GM12878 (cell line): ENCODE measurements around the gene NCBP3. TPM values are rescaled to one million over a fixed set of nuclear protein-coding genes. Genes with fewer than 3 reads are reported as not detected.

Experiments used
- ATF3 ChIP-seq: IDR thresholded peaks from 2 replicates; pipeline ENCODE4 v1.6.1; 2011; ENCODE audit warnings: low read depth, mild to moderate bottlenecking, low read length, moderate library complexity, borderline replicate concordance; ENCODE audit errors: extremely low read depth
- CHD2 ChIP-seq: IDR thresholded peaks from 2 replicates; pipeline ENCODE4 v1.6.1; 2011; ENCODE audit warnings: low read depth, low read length, improper control_type of control experiment, borderline replicate concordance
- CHD4 ChIP-seq: fragments of 200-600 bp; sonication (generic); IDR thresholded peaks from 2 replicates; pipeline ENCODE4 v1.6.1; 2016; ENCODE audit warnings: mild to moderate bottlenecking
- ELK1 ChIP-seq: IDR thresholded peaks from 2 replicates; pipeline ENCODE4 v1.6.1; 2012; ENCODE audit warnings: low read depth, low read length, improper control_type of control experiment
- EP300 ChIP-seq, 2 experiments: fragments of 150-350 bp in 1 of 2; IDR thresholded peaks; 2 replicates each; pipeline ENCODE4 v1.6.1; 2011 to 2012; ENCODE audit warnings: low read depth in 2 of 2, low read length in 2 of 2, borderline replicate concordance in 1 of 2, improper control_type of control experiment in 1 of 2, inconsistent platforms in 1 of 2; ENCODE audit not compliant: control insufficient read depth in 1 of 2
- JUND ChIP-seq: IDR thresholded peaks from 2 replicates; pipeline ENCODE4 v1.6.1; 2012; ENCODE audit warnings: low read depth, mild to moderate bottlenecking, low read length, improper control_type of control experiment, moderate library complexity
- MAX ChIP-seq: IDR thresholded peaks from 2 replicates; pipeline ENCODE4 v1.6.1; 2012; ENCODE audit warnings: low read depth, low read length, improper control_type of control experiment
- MTA3 ChIP-seq: IDR thresholded peaks from 2 replicates; pipeline ENCODE4 v1.6.1; 2012; ENCODE audit warnings: low read length, inconsistent platforms, borderline replicate concordance
- NR2C1 ChIP-seq: fragments of 450-650 bp; IDR thresholded peaks from 2 replicates; pipeline ENCODE4 v1.6.1; 2017; ENCODE audit warnings: antibody characterized with exemption, mild to moderate bottlenecking, moderate library complexity
- PAX8 ChIP-seq: fragments of 450-650 bp; IDR thresholded peaks from 2 replicates; pipeline ENCODE4 v1.6.1; 2017; ENCODE audit warnings: mild to moderate bottlenecking, moderate library complexity
- POLR2A ChIP-seq: IDR thresholded peaks from 2 replicates; pipeline ENCODE4 v1.6.1; 2011; ENCODE audit warnings: low read depth, mild to moderate bottlenecking, low read length
- RUNX3 ChIP-seq: IDR thresholded peaks from 2 replicates; pipeline ENCODE4 v1.6.1; 2012; ENCODE audit warnings: low read length, inconsistent platforms
- SIN3A ChIP-seq: IDR thresholded peaks from 2 replicates; pipeline ENCODE4 v1.6.1; 2012; ENCODE audit warnings: low read depth, low read length, improper control_type of control experiment
- ZBTB40 ChIP-seq: fragments of 450-650 bp; IDR thresholded peaks from 2 replicates; pipeline ENCODE4 v1.6.1; 2016; ENCODE audit warnings: mild to moderate bottlenecking, moderate library complexity, borderline replicate concordance
- ZNF592 ChIP-seq: fragments of 450-650 bp; IDR thresholded peaks from 2 replicates; pipeline ENCODE4 v1.6.1; 2017; ENCODE audit warnings: mild to moderate bottlenecking, moderate library complexity
- polyA plus RNA-seq, 11 experiments: library from polyadenylated mRNA; depleted of rRNA in 4 of 11; unstranded in 6 of 11; stranded (reverse) in 5 of 11; fragments of >200 nt; fragmentation: Nextera tagmentation in 4 of 11; fragmentation: Illumina TruSeq in 1 of 11; extraction: Ambion mirVana in 4 of 11; extraction: Trizol in 1 of 11; gene quantifications; 1 replicate in 1 of 11; 2 replicates in 10 of 11; pipeline versions ENCODE4 v1.2.1 to v1.2.3, GENCODE V29; 2011 to 2016; ENCODE audit warnings: inconsistent platforms in 2 of 11, missing spikeins in 2 of 11, low read depth in 1 of 11
- total RNA-seq, 4 experiments: library from RNA; depleted of rRNA in 3 of 4; stranded (reverse); fragments of >200 nt in 3 of 4; fragmentation: Illumina TruSeq in 1 of 4; extraction: Trizol in 1 of 4; gene quantifications; 2 replicates each; pipeline versions ENCODE4 v1.2.1 to v1.2.3, GENCODE V29; 2013 to 2021
- TF ChIP-seq, protein P1 (sequence below): fragments of 450-650 bp; IDR thresholded peaks from 2 replicates; pipeline ENCODE4 v1.6.1; 2014; ENCODE audit warnings: mild to moderate bottlenecking

The NCBP3 gene
- total and polyA plus RNA-seq, 10 of the 15 experiments (the other 5 are each of a cell fraction or from before 2014, with no cell fraction given): 5.2 to 32.0 (median 23.2) TPM

DNA sequence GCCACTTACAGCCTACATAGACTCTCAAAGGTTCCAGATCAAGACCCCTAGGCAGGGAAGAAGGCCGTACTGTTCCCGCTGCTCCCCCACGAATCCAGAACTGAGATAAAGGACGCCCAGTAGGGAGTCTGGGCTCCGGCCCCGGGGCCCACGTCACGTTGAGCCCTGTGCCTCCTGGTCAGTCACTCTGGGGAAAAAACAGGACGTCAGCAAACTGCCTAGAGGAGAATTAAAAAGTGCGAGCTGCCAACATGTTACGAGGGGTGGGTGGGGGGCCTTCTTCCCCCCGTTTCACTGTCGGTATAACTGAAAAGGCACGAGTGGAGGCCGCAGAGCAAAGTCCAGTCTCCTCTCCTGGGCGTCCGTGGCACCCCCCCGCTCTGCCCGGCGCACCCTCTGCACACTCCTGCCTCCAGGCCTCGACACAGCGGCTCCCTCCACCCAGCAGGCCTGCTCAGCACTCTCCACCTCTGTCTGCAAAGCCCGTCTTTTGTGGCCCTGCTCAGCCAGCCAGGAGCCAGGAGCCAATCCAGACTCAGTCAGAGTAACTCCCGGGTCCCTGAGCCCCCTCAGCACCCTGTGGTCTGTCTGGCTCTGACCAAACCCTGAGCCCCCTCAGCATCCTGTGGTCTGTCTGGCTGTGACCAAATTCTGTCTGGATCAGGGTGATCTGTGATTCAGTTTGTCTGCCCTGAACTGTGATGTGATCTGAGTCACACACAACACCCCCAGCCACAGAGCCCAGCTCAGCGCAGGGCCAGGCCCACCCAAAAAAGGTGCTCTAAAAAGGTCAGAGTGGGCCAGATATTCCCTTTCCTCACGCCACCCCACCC lies 51.3 kb downstream of the NCBP3 start (continued):
- no peak for TF ChIP-seq ZNF592
- TF ChIP-seq MTA3: no peak
- no peak for TF ChIP-seq NR2C1
- TF ChIP-seq CHD4: no peak
- TF ChIP-seq ZBTB40: no peak
- TF ChIP-seq RUNX3: no peak
- TF ChIP-seq, protein P1, sequence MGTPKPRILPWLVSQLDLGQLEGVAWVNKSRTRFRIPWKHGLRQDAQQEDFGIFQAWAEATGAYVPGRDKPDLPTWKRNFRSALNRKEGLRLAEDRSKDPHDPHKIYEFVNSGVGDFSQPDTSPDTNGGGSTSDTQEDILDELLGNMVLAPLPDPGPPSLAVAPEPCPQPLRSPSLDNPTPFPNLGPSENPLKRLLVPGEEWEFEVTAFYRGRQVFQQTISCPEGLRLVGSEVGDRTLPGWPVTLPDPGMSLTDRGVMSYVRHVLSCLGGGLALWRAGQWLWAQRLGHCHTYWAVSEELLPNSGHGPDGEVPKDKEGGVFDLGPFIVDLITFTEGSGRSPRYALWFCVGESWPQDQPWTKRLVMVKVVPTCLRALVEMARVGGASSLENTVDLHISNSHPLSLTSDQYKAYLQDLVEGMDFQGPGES: no peak
- TF ChIP-seq ELK1: no peak
- TF ChIP-seq MAX: no peak
- no peak for TF ChIP-seq PAX8
- TF ChIP-seq ATF3: no peak
- 0 out of 2 replicates have a peak, but pooled peaks have one; percentile 13 for TF ChIP-seq POLR2A
- no peak for TF ChIP-seq CHD2
- 0 out of 4 replicates have a peak, but pooled peaks of 1 of the 2 experiments have one; percentile 10 for TF ChIP-seq EP300 (IDR thresholded peaks at IDR 0.05; ENCODE audit: borderline replicate concordance in 1 of 2, control insufficient read depth in 1 of 2, low read depth in 2 of 2, low read length in 2 of 2)
- TF ChIP-seq SIN3A: no peak
- TF ChIP-seq JUND: 0 out of 2 replicates have a peak, but pooled peaks have one; percentile 4
